MM.1S (cell line): ENCODE measurements around the gene SEMA3A.

Source experiments
- DNase-seq: peaks from one replicate; pipeline ENCODE4 v3.0.0-alpha.2; 2015
- H2AFZ ChIP-seq: fragments of 300-600 bp; sonication (generic); 2 replicates; pipeline ENCODE4 v1.6.0; 2016; ENCODE audit warnings: antibody characterized with exemption, low read length
- H3F3A ChIP-seq: fragments of 300-600 bp; sonication (generic); 2 replicates; pipeline ENCODE4 v1.6.1; 2016; ENCODE audit warnings: mild to moderate bottlenecking, antibody characterized with exemption, low read length, moderate library complexity, mixed read lengths; ENCODE audit not compliant: insufficient read depth
- H3K27ac ChIP-seq: fragments of 300-600 bp; sonication (generic); 2 replicates; pipeline ENCODE4 v1.5.1; 2016; ENCODE audit warnings: mild to moderate bottlenecking, low read length
- H3K27me3 ChIP-seq: fragments of 300-600 bp; sonication (generic); replicated peaks from 2 replicates; pipeline ENCODE4 v1.6.0; 2016; ENCODE audit warnings: low read length; ENCODE audit not compliant: insufficient read depth
- H3K36me3 ChIP-seq: fragments of 300-600 bp; sonication (generic); replicated peaks from 2 replicates; pipeline ENCODE4 v1.6.1; 2016; ENCODE audit warnings: mild to moderate bottlenecking, low read length, mixed read lengths; ENCODE audit not compliant: insufficient read depth
- H3K4me1 ChIP-seq: fragments of 300-600 bp; sonication (generic); 2 replicates; pipeline ENCODE4 v1.6.1; 2016; ENCODE audit warnings: low read length, mixed read lengths
- H3K4me2 ChIP-seq: fragments of 300-600 bp; sonication (generic); 2 replicates; pipeline ENCODE4 v1.6.0; 2016; ENCODE audit warnings: low read depth, low read length
- H3K4me3 ChIP-seq: fragments of 300-600 bp; sonication (generic); 2 replicates; pipeline ENCODE4 v1.5.1; 2016; ENCODE audit warnings: low read length, mixed read lengths
- H3K79me2 ChIP-seq: fragments of 300-600 bp; sonication (generic); 2 replicates; pipeline ENCODE4 v1.6.1; 2016; ENCODE audit warnings: mixed run types, low read length, mixed read lengths
- H3K9ac ChIP-seq: fragments of 300-600 bp; sonication (generic); 2 replicates; pipeline ENCODE4 v1.6.1; 2016; ENCODE audit warnings: low read length, mixed read lengths
- H3K9me2 ChIP-seq: fragments of 300-600 bp; sonication (generic); replicated peaks from 2 replicates; pipeline ENCODE4 v1.6.1; 2016; ENCODE audit warnings: mild to moderate bottlenecking, low read length, mixed read lengths; ENCODE audit not compliant: insufficient read depth
- H3K9me3 ChIP-seq: fragments of 300-600 bp; sonication (generic); replicated peaks from 2 replicates; pipeline ENCODE4 v1.6.1; 2016; ENCODE audit warnings: mild to moderate bottlenecking, low read length, mixed read lengths; ENCODE audit not compliant: insufficient read depth
- H4K20me1 ChIP-seq: fragments of 300-600 bp; sonication (generic); 2 replicates; pipeline ENCODE4 v1.6.1; 2016; ENCODE audit warnings: mild to moderate bottlenecking, low read length, moderate library complexity, mixed read lengths; ENCODE audit not compliant: insufficient read depth
- CTCF ChIP-seq: fragments of 300-600 bp; sonication (generic); IDR thresholded peaks from 2 replicates; pipeline ENCODE4 v1.5.1; 2016; ENCODE audit warnings: antibody characterized with exemption, low read length, mixed read lengths
- EZH2 ChIP-seq: fragments of 300-600 bp; sonication (generic); optimal IDR thresholded peaks from 2 replicates; pipeline ENCODE3; 2017; ENCODE audit warnings: low read depth, mild to moderate bottlenecking, antibody characterized with exemption, low read length, mixed read lengths
- EZH2phosphoT487 ChIP-seq: fragments of 300-600 bp; sonication (generic); IDR thresholded peaks from 2 replicates; pipeline ENCODE4 v1.6.1; 2018; ENCODE audit warnings: antibody characterized with exemption, low read length

SEMA3A gene

GRCh38 chr7:83964318-83964717, 230.3 kb downstream of the SEMA3A start:
- no peak overlapping the region for H3K27ac ChIP-seq
- TF ChIP-seq EZH2phosphoT487 (no peak), EZH2 (no peak), CTCF (no peak)
- no peak overlapping the region for H2AFZ ChIP-seq
- H3K9me2 ChIP-seq = no peaks in the 10 kb centered on the region
- H3K4me1 ChIP-seq = no peaks in the 10 kb centered on the region
- no peak overlapping the region for H3K9ac ChIP-seq
- no peaks in the 10 kb centered on the region for H3K27me3 ChIP-seq
- no peak for DNase-seq
- no peaks in the 10 kb centered on the region for H3K9me3 ChIP-seq
- no peaks in the 10 kb centered on the region for H3K36me3 ChIP-seq
- H3F3A ChIP-seq = no peaks in the 10 kb centered on the region
- H3K4me2 ChIP-seq = no peak overlapping the region
- no peaks in the 10 kb centered on the region for H3K79me2 ChIP-seq
- no peak overlapping the region for H3K4me3 ChIP-seq
- H4K20me1 ChIP-seq = no peaks in the 10 kb centered on the region

- H3K36me3 ChIP-seq = no peaks in the 10 kb centered on the region
- no peaks in the 10 kb centered on the region for H4K20me1 ChIP-seq
- no peaks in the 10 kb centered on the region for H3K79me2 ChIP-seq
- no peak overlapping the region for H3K4me2 ChIP-seq
- H3K4me3 ChIP-seq = no peak overlapping the region
- H3K27ac ChIP-seq = no peak overlapping the region
- no peaks in the 10 kb centered on the region for H3K27me3 ChIP-seq
- H3K4me1 ChIP-seq = peaks cover 15% of the 10 kb centered on the region
- no peak for DNase-seq
- no peak overlapping the region for H3K9ac ChIP-seq
- no peaks in the 10 kb centered on the region for H3K9me3 ChIP-seq
- H2AFZ ChIP-seq = no peak overlapping the region
- H3K9me2 ChIP-seq = no peaks in the 10 kb centered on the region
- TF ChIP-seq CTCF = no peak
- TF ChIP-seq EZH2 = no peak
- no peak for TF ChIP-seq EZH2phosphoT487
- no peaks in the 10 kb centered on the region for H3F3A ChIP-seq
Observed at GRCh38 chr7:83957333-83957732, 237.3 kb downstream of the SEMA3A start.

- Histone ChIP-seq H3K4me3 (no peak overlapping the region), H3K9me3 (no peaks in the 10 kb centered on the region), H4K20me1 (no peaks in the 10 kb centered on the region), H3K36me3 (no peaks in the 10 kb centered on the region), H3F3A (no peaks in the 10 kb centered on the region), H3K4me1 (peaks cover 15% of the 10 kb centered on the region), H3K4me2 (peak overlapping the region; percentile 22; the same call in 1 of the 2 replicates), H3K27ac (peak overlapping the region; percentile 3; the same call in 1 of the 2 replicates), H2AFZ (no peak overlapping the region), H3K9me2 (no peaks in the 10 kb centered on the region), H3K9ac (no peak overlapping the region), H3K79me2 (no peaks in the 10 kb centered on the region), H3K27me3 (no peaks in the 10 kb centered on the region)
- TF ChIP-seq CTCF (no peak), EZH2phosphoT487 (no peak), EZH2 (no peak)
- peak; percentile 38 for DNase-seq
Observed at GRCh38 chr7:83956104-83956503, 238.5 kb downstream of the SEMA3A start.
